GM21515 (cell line): ENCODE measurements around the gene GPR137B.

Experiments used
- ATAC-seq: cut with Tn5 transposase; IDR thresholded peaks from one replicate; pipeline ENCODE4 v1.9.1; 2021; ENCODE audit not compliant: unreplicated experiment

The GPR137B gene

GRCh38 chr1:236253119-236253518, 110.8 kb downstream of the GPR137B start:
- no peak for ATAC-seq

GRCh38 chr1:236253918-236254637, 111.7 kb downstream of the GPR137B start:
- no peak for ATAC-seq

DNA sequence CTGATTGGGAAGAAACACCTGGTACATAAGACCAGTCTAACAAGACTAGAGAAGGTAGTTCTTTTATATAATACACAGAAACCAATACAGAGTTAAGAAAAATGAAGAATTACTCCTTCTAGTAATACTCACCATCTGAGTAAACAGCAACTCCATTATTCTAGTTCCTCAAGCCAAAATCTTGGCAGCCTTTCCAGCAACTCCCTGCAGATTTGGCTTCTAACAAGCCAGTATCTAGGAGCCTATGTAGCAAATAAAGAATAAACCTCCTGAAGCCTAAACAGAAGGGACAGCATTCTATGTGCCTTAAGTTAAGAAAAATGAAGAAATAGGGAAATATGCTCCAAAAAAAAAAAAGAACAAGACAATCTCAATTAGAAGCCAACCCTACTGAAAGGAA, 114.9 kb downstream of the GPR137B start:
- ATAC-seq, result no peak

- no peak for ATAC-seq
Observed at GRCh38 chr1:236258114-236258622, 115.8 kb downstream of the GPR137B start.
